NCI-H345 treated with DMSO at 0.1 percent for 48 hours (cell line): Measurements from ENCODE around the gene ASB4.

Experiments used
- DNase-seq: peaks from one replicate; lab custom pipeline; 2025; ENCODE audit not compliant: unreplicated experiment; lab: John Stamatoyannopoulos, UW

Gene ASB4

GRCh38 chr7:95525503-95525902 is 39.8 kb downstream of the ASB4 start:
- DNase-seq, result no peak

- DNase-seq, result no peak
Measured at GRCh38 chr7:95526128-95526738, 40.5 kb downstream of the ASB4 start.

- peak; percentile 51 for DNase-seq
Measured at GRCh38 chr7:95527033-95527775, 41.5 kb downstream of the ASB4 start.

GRCh38 chr7:95527776-95528250 is 42.1 kb downstream of the ASB4 start:
- DNase-seq, result no peak

- no peak for DNase-seq
Measured at GRCh38 chr7:95529701-95530100, 44.0 kb downstream of the ASB4 start.

- no peak for DNase-seq
Measured at GRCh38 chr7:95530881-95531280, 45.1 kb downstream of the ASB4 start.

GRCh38 chr7:95531605-95532219 is 46.0 kb downstream of the ASB4 start:
- no peak for DNase-seq

GRCh38 chr7:95534796-95535195 is 49.1 kb downstream of the ASB4 start:
- DNase-seq, result no peak

GRCh38 chr7:95535662-95536061 is 49.9 kb downstream of the ASB4 start:
- DNase-seq, result no peak

- no peak for DNase-seq
Measured at GRCh38 chr7:95536656-95537311, 51.0 kb downstream of the ASB4 start.

GRCh38 chr7:95537468-95537867 is 51.7 kb downstream of the ASB4 start:
- DNase-seq, result no peak

GRCh38 chr7:95539426-95539825 is 53.7 kb downstream of the ASB4 start:
- DNase-seq, result no peak

GRCh38 chr7:95540366-95540765 is 54.6 kb downstream of the ASB4 start:
- DNase-seq, result no peak

GRCh38 chr7:95543312-95543711 is 57.6 kb downstream of the ASB4 start:
- no peak for DNase-seq

GRCh38 chr7:95544171-95544570 is 58.4 kb downstream of the ASB4 start:
- no peak for DNase-seq

GRCh38 chr7:95545007-95545615 is 59.4 kb downstream of the ASB4 start:
- DNase-seq, result no peak

- no peak for DNase-seq
Measured at GRCh38 chr7:95545673-95546072, 59.9 kb downstream of the ASB4 start.

- DNase-seq, result no peak
Measured at GRCh38 chr7:95546647-95547046, 60.9 kb downstream of the ASB4 start.

GRCh38 chr7:95547361-95548348 is 61.9 kb downstream of the ASB4 start:
- DNase-seq, result no peak
